Measurements from ENCODE around the gene SH3BP5.

Gene SH3BP5

GRCh38 chr3:15367059-15367458, 34.7 kb upstream of the SH3BP5 start:
- no peak for TF ChIP-seq CTCF (IDR thresholded peaks at IDR 0.05)

- no peak for TF ChIP-seq CTCF (IDR thresholded peaks at IDR 0.05)
Measured at GRCh38 chr3:15361494-15362214, 29.3 kb upstream of the SH3BP5 start.

GRCh38 chr3:15360788-15361493, 28.6 kb upstream of the SH3BP5 start:
- TF ChIP-seq CTCF (IDR thresholded peaks at IDR 0.05): no peak

GRCh38 chr3:15359677-15360397, 27.5 kb upstream of the SH3BP5 start:
- TF ChIP-seq CTCF (IDR thresholded peaks at IDR 0.05): no peak

- no peak for TF ChIP-seq CTCF (IDR thresholded peaks at IDR 0.05)
Measured at GRCh38 chr3:15356176-15356575, 23.8 kb upstream of the SH3BP5 start.

- TF ChIP-seq CTCF (IDR thresholded peaks at IDR 0.05): no peak
Measured at GRCh38 chr3:15355086-15355485, 22.7 kb upstream of the SH3BP5 start.

- no peak for TF ChIP-seq CTCF (IDR thresholded peaks at IDR 0.05)
Measured at GRCh38 chr3:15354485-15354884, 22.1 kb upstream of the SH3BP5 start.

Measured in LNCAP (cell line).